ENCODE results near the gene AHR.

AHR gene

GRCh38 chr7:17320102-17320497 is 21.6 kb downstream of the AHR start:
- no peak overlapping the region for H3K4me3 ChIP-seq (ENCODE audit: control insufficient read depth in 1 of 7, extremely low read depth in 1 of 7, insufficient read depth in 4 of 7, low read depth in 2 of 7, low read length in 6 of 7)
- ChIA-PET CTCF (interaction anchor here (1.2 kb wide), 1 partner anchor 12 kb away, joined by 3 read pairs; no protein-coding TSS in a partner anchor), POLR2A (no interaction called here)
- H3K9me3 ChIP-seq (ENCODE audit: control extremely low read depth in 1 of 5, control insufficient read depth in 4 of 5, insufficient read depth in 2 of 5, low read depth in 1 of 5, low read length in 4 of 5), result peaks cover 0 to 2% (median 0%) of the 10 kb centered on the region in 5 experiments
- H3K36me3 ChIP-seq (ENCODE audit: control insufficient read depth in 4 of 4, insufficient read depth in 4 of 4, low read length in 3 of 4), result peaks cover 8 to 33% (median 20%) of the 10 kb centered on the region in 4 experiments
- no peak overlapping the region for H3K27ac ChIP-seq (ENCODE audit: insufficient read depth in 1 of 2, low read depth in 1 of 2, low read length in 2 of 2, poor library complexity in 1 of 2, severe bottlenecking in 2 of 2)
- no peak for DNase-seq
- no peaks in the 10 kb centered on the region for H3K27me3 ChIP-seq (replicated peaks in 2 of 5; ENCODE audit: control insufficient read depth in 4 of 5, insufficient read depth in 5 of 5, low read length in 4 of 5)
- no peaks in the 10 kb centered on the region for H3K4me1 ChIP-seq (ENCODE audit: control extremely low read depth in 1 of 4, control insufficient read depth in 4 of 4, insufficient read depth in 4 of 4, low read length in 3 of 4)

GRCh38 chr7:17320657-17321056 is 22.2 kb downstream of the AHR start:
- Histone ChIP-seq H3K27ac (ENCODE audit: insufficient read depth in 1 of 2, low read depth in 1 of 2, low read length in 2 of 2, poor library complexity in 1 of 2, severe bottlenecking in 2 of 2) (no peak overlapping the region), H3K4me1 (ENCODE audit: control extremely low read depth in 1 of 4, control insufficient read depth in 4 of 4, insufficient read depth in 4 of 4, low read length in 3 of 4) (no peaks in the 10 kb centered on the region), H3K27me3 (replicated peaks in 2 of 5; ENCODE audit: control insufficient read depth in 4 of 5, insufficient read depth in 5 of 5, low read length in 4 of 5) (no peaks in the 10 kb centered on the region), H3K9me3 (ENCODE audit: control extremely low read depth in 1 of 5, control insufficient read depth in 4 of 5, insufficient read depth in 2 of 5, low read depth in 1 of 5, low read length in 4 of 5) (peaks cover 0 to 2% (median 0%) of the 10 kb centered on the region in 5 experiments), H3K36me3 (ENCODE audit: control insufficient read depth in 4 of 4, insufficient read depth in 4 of 4, low read length in 3 of 4) (peaks cover 8 to 39% (median 22%) of the 10 kb centered on the region in 4 experiments), H3K4me3 (ENCODE audit: control insufficient read depth in 1 of 7, extremely low read depth in 1 of 7, insufficient read depth in 4 of 7, low read depth in 2 of 7, low read length in 6 of 7) (no peak overlapping the region)
- DNase-seq, result no peak
- POLR2A ChIA-PET, result no interaction called here
- CTCF ChIA-PET, result no interaction called here
- 100% methylated on average over 2 of the region's 2 CpGs for WGBS (ENCODE audit: insufficient coverage)

GRCh38 chr7:17325364-17325763 is 26.9 kb downstream of the AHR start:
- H3K27me3 ChIP-seq (replicated peaks in 2 of 5; ENCODE audit: control insufficient read depth in 4 of 5, insufficient read depth in 5 of 5, low read length in 4 of 5), result no peaks in the 10 kb centered on the region
- DNase-seq, result no peak
- no peak overlapping the region for H3K4me3 ChIP-seq (ENCODE audit: control insufficient read depth in 1 of 7, extremely low read depth in 1 of 7, insufficient read depth in 4 of 7, low read depth in 2 of 7, low read length in 6 of 7)
- H3K4me1 ChIP-seq (ENCODE audit: control extremely low read depth in 1 of 4, control insufficient read depth in 4 of 4, insufficient read depth in 4 of 4, low read length in 3 of 4), result no peaks in the 10 kb centered on the region
- no peaks in the 10 kb centered on the region for H3K9me3 ChIP-seq (ENCODE audit: control extremely low read depth in 1 of 5, control insufficient read depth in 4 of 5, insufficient read depth in 2 of 5, low read depth in 1 of 5, low read length in 4 of 5)
- no CpG with 5 or more reads among the region's 2 CpGs for WGBS (ENCODE audit: insufficient coverage)
- CTCF ChIA-PET, result no interaction called here
- peaks cover 15 to 53% (median 32%) of the 10 kb centered on the region in 4 experiments for H3K36me3 ChIP-seq (ENCODE audit: control insufficient read depth in 4 of 4, insufficient read depth in 4 of 4, low read length in 3 of 4)
- POLR2A ChIA-PET, result no interaction called here
- no peak overlapping the region for H3K27ac ChIP-seq (ENCODE audit: insufficient read depth in 1 of 2, low read depth in 1 of 2, low read length in 2 of 2, poor library complexity in 1 of 2, severe bottlenecking in 2 of 2)

GRCh38 chr7:17326378-17326777 is 27.9 kb downstream of the AHR start:
- H3K27ac ChIP-seq (ENCODE audit: insufficient read depth in 1 of 2, low read depth in 1 of 2, low read length in 2 of 2, poor library complexity in 1 of 2, severe bottlenecking in 2 of 2), result no peak overlapping the region
- DNase-seq, result no peak
- no CpG with 5 or more reads among the region's 2 CpGs for WGBS (ENCODE audit: insufficient coverage)
- H3K4me3 ChIP-seq (ENCODE audit: control insufficient read depth in 1 of 7, extremely low read depth in 1 of 7, insufficient read depth in 4 of 7, low read depth in 2 of 7, low read length in 6 of 7), result no peak overlapping the region
- no peaks in the 10 kb centered on the region for H3K4me1 ChIP-seq (ENCODE audit: control extremely low read depth in 1 of 4, control insufficient read depth in 4 of 4, insufficient read depth in 4 of 4, low read length in 3 of 4)
- H3K27me3 ChIP-seq (replicated peaks in 2 of 5; ENCODE audit: control insufficient read depth in 4 of 5, insufficient read depth in 5 of 5, low read length in 4 of 5), result no peaks in the 10 kb centered on the region
- POLR2A ChIA-PET, result no interaction called here
- CTCF ChIA-PET, result interaction anchor here (0.9 kb wide), 1 partner anchor 400 kb away, joined by 3 read pairs; no protein-coding TSS in a partner anchor
- H3K36me3 ChIP-seq (ENCODE audit: control insufficient read depth in 4 of 4, insufficient read depth in 4 of 4, low read length in 3 of 4), result peaks cover 21 to 61% (median 36%) of the 10 kb centered on the region in 4 experiments
- no peaks in the 10 kb centered on the region for H3K9me3 ChIP-seq (ENCODE audit: control extremely low read depth in 1 of 5, control insufficient read depth in 4 of 5, insufficient read depth in 2 of 5, low read depth in 1 of 5, low read length in 4 of 5)

GRCh38 chr7:17328641-17329040 is 30.2 kb downstream of the AHR start:
- CTCF ChIA-PET, result no interaction called here
- POLR2A ChIA-PET, result no interaction called here

GRCh38 chr7:17329440-17329839 is 31.0 kb downstream of the AHR start:
- CTCF ChIA-PET, result interaction anchor here (1.4 to 2.0 kb wide), 2 partner anchors 18 to 320 kb away, joined by 3 to 5 read pairs; no protein-coding TSS in a partner anchor
- POLR2A ChIA-PET, result no interaction called here
- H3K27ac ChIP-seq (ENCODE audit: insufficient read depth in 1 of 2, low read depth in 1 of 2, low read length in 2 of 2, poor library complexity in 1 of 2, severe bottlenecking in 2 of 2), result no peak overlapping the region
- no peak overlapping the region for H3K4me3 ChIP-seq (ENCODE audit: control insufficient read depth in 1 of 7, extremely low read depth in 1 of 7, insufficient read depth in 4 of 7, low read depth in 2 of 7, low read length in 6 of 7)
- peaks cover 24 to 70% (median 40%) of the 10 kb centered on the region in 4 experiments for H3K36me3 ChIP-seq (ENCODE audit: control insufficient read depth in 4 of 4, insufficient read depth in 4 of 4, low read length in 3 of 4)
- no peaks in the 10 kb centered on the region for H3K9me3 ChIP-seq (ENCODE audit: control extremely low read depth in 1 of 5, control insufficient read depth in 4 of 5, insufficient read depth in 2 of 5, low read depth in 1 of 5, low read length in 4 of 5)
- DNase-seq, result no peak
- H3K27me3 ChIP-seq (replicated peaks in 2 of 5; ENCODE audit: control insufficient read depth in 4 of 5, insufficient read depth in 5 of 5, low read length in 4 of 5), result no peaks in the 10 kb centered on the region
- no peaks in the 10 kb centered on the region for H3K4me1 ChIP-seq (ENCODE audit: control extremely low read depth in 1 of 4, control insufficient read depth in 4 of 4, insufficient read depth in 4 of 4, low read length in 3 of 4)

More at GRCh38 chr7:17328641-17329040, 30.2 kb downstream of the AHR start:
- Histone ChIP-seq H3K27ac (ENCODE audit: insufficient read depth in 1 of 2, low read depth in 1 of 2, low read length in 2 of 2, poor library complexity in 1 of 2, severe bottlenecking in 2 of 2) (no peak overlapping the region), H3K27me3 (replicated peaks in 2 of 5; ENCODE audit: control insufficient read depth in 4 of 5, insufficient read depth in 5 of 5, low read length in 4 of 5) (no peaks in the 10 kb centered on the region), H3K36me3 (ENCODE audit: control insufficient read depth in 4 of 4, insufficient read depth in 4 of 4, low read length in 3 of 4) (peaks cover 20 to 70% (median 39%) of the 10 kb centered on the region in 4 experiments), H3K4me1 (ENCODE audit: control extremely low read depth in 1 of 4, control insufficient read depth in 4 of 4, insufficient read depth in 4 of 4, low read length in 3 of 4) (no peaks in the 10 kb centered on the region), H3K9me3 (ENCODE audit: control extremely low read depth in 1 of 5, control insufficient read depth in 4 of 5, insufficient read depth in 2 of 5, low read depth in 1 of 5, low read length in 4 of 5) (no peaks in the 10 kb centered on the region), H3K4me3 (ENCODE audit: control insufficient read depth in 1 of 7, extremely low read depth in 1 of 7, insufficient read depth in 4 of 7, low read depth in 2 of 7, low read length in 6 of 7) (no peak overlapping the region)
- DNase-seq, result no peak

- no CpG with 5 or more reads among the region's 2 CpGs for WGBS (ENCODE audit: insufficient coverage)
- ChIA-PET CTCF (interaction anchor here (0.6 kb wide), 1 partner anchor 639 kb away, joined by 3 read pairs; no protein-coding TSS in a partner anchor), POLR2A (no interaction called here)
- no peaks in the 10 kb centered on the region for H3K9me3 ChIP-seq (ENCODE audit: control extremely low read depth in 1 of 5, control insufficient read depth in 4 of 5, insufficient read depth in 2 of 5, low read depth in 1 of 5, low read length in 4 of 5)
- H3K36me3 ChIP-seq (ENCODE audit: control insufficient read depth in 4 of 4, insufficient read depth in 4 of 4, low read length in 3 of 4), result peaks cover 26 to 73% (median 51%) of the 10 kb centered on the region in 4 experiments
- no peak overlapping the region for H3K4me3 ChIP-seq (ENCODE audit: control insufficient read depth in 1 of 7, extremely low read depth in 1 of 7, insufficient read depth in 4 of 7, low read depth in 2 of 7, low read length in 6 of 7)
- no peak for DNase-seq
- H3K27me3 ChIP-seq (replicated peaks in 2 of 5; ENCODE audit: control insufficient read depth in 4 of 5, insufficient read depth in 5 of 5, low read length in 4 of 5), result no peaks in the 10 kb centered on the region
- H3K27ac ChIP-seq (ENCODE audit: insufficient read depth in 1 of 2, low read depth in 1 of 2, low read length in 2 of 2, poor library complexity in 1 of 2, severe bottlenecking in 2 of 2), result no peak overlapping the region
- H3K4me1 ChIP-seq (ENCODE audit: control extremely low read depth in 1 of 4, control insufficient read depth in 4 of 4, insufficient read depth in 4 of 4, low read length in 3 of 4), result no peaks in the 10 kb centered on the region
These were observed 33.5 kb downstream of the AHR start for GRCh38 chr7:17331891-17332501.
